ENCODE results near the gene PTK6.

PTK6 gene

DNA sequence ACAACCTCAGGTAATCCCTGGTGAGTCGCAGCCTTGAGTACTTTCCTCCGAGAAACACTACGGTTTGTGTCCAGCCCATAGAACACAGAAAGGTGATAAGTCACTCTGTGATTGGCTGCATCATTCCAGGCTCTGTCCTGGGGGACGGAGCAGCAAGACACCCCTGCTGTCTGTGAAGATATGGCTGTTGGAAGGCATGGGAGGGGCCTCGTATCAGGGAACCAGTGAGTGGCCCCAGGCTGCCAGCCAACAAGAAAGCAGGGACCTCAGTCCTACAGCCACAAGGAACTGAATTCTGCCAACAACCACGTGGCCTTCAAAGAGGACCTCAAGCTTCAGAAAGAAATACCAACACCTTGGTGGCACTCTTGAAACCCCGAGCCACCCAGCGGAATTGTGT is 31.9 kb downstream of the PTK6 start:
- no peak for DNase-seq

- DNase-seq = no peak
These were observed 32.5 kb downstream of the PTK6 start for GRCh38 chr20:63504642-63505041.

- no peak for DNase-seq
These were observed 33.7 kb downstream of the PTK6 start for GRCh38 chr20:63503524-63503923.

DNA sequence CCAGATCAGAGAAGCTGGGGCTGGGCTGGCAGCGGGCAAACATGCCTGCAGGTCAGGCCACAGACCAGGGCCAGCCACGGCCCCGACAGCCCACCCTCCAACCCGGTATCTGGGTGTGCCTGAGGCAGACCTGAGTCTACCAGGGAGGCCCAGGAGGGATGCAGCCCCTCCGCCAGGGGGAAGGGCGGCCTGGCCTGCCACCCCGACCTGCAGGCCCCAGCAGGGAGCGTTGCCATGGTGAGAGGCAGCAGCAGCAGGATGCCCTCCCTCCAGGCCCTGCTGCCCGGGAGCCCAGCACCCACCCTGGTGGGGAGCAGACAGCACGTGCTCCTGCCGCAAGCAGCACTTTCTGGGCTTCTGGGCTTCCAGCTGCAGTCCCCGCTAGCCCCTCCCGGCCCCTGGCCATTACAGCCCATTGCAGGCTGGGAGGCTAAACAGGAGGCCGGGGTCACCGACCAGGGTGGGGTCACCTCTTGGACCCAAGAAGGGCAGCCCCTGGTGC is 34.5 kb downstream of the PTK6 start:
- peak; percentile 63 for DNase-seq

GRCh38 chr20:63501818-63502670 is 35.1 kb downstream of the PTK6 start:
- peak; percentile 71 for DNase-seq

DNA sequence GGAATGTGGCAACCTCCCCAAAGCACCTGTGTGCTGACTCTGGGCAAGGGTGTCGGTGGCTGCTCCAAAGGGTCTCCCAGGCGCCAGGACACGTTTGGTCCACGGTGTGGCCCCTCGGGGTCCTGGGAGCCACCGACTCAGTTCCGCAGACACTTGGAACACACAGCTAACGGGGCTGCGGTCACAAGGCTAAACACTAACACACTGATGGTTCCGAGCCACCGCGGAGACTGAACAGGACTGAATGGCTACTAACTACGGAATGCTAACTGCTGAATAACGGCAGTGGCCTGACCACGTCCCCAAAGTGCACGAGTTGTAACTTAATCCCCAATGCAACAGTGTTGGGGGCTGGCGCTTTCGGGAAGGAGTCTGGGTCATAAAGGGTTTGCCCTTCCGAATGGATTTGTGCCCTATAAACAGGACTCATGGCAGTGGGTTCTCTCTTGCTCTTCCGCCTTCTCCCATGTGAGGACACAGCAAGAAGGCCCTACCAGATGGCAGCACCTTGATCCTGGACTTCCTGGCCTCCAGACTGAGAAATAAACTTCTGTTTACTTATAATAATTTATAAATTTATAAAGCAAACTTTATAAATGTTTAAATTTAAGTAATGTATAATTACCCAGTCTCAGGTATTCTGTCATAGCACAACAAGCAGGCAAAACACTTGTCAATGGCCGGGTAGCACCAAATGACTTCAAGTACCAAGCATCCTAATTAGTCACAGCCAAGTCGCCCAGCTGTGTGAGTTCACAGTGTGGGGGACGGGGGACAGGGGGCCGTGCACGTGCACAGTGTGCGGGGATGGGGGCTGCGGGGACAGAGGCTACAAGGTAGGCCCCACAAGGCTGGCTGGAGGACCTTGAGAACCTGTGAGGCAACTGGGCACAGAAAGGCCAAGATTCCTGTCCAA is 36.0 kb downstream of the PTK6 start:
- peak; percentile 9 for DNase-seq

GRCh38 chr20:63500151-63500901 is 36.9 kb downstream of the PTK6 start:
- DNase-seq = no peak

DNA sequence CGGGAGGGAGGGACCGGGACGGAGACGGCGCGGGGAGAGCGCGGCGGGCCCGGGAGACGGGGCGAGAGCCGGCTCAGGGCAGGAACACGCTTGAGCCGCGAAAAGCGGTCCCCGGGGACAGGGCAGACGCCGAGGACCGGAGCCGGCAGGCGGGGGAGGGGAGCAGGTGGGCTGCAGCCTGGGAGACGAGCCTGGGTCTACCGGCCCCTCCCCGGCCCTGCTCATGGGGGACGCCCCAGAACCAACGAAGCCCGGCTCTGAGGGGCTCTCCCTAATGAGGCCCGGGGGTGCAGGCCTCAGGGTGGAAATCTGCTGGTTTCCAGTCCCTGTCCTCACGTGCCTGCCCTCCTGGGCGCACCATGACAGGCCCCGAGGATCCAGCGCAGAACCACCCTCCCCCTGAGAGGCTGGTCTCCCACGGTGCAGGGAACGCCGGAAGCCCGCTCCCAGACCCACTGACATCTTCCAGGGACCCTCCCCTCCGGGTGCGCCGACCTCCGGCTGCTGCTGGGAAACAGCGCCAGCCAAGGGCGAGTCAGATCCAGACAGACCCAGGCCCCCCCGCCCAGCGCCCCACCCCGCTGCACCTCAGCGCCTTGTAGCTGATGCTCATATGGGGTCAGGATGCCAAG is 37.7 kb downstream of the PTK6 start:
- DNase-seq = peak; percentile 77

DNA sequence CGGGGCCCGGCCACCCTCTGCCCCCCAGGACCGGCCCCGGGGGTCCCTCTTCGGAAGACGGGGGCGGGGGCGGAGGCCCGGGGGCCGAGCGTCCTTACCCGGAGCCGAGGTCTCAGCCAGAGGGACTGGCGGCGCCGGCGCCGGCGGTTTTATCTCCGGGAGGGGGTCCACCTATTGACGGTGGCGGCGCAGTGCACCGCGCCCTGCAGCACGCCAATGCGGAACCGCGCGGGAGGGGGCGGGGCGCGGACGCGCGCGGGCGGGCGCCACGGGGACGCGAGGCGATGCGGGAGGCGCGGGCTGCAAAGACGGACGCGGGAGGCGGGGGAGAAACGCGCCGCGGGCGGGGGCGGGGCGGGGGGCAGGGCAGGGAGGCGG is 38.2 kb downstream of the PTK6 start, which contains the start of gene EEF1A2:
EEF1A2 (minus strand) TSS at position 124 of the 378 bp plus-strand sequence. CDS start 1,320 bp downstream, outside the sequence.
- peak; percentile 19 for DNase-seq

DNA sequence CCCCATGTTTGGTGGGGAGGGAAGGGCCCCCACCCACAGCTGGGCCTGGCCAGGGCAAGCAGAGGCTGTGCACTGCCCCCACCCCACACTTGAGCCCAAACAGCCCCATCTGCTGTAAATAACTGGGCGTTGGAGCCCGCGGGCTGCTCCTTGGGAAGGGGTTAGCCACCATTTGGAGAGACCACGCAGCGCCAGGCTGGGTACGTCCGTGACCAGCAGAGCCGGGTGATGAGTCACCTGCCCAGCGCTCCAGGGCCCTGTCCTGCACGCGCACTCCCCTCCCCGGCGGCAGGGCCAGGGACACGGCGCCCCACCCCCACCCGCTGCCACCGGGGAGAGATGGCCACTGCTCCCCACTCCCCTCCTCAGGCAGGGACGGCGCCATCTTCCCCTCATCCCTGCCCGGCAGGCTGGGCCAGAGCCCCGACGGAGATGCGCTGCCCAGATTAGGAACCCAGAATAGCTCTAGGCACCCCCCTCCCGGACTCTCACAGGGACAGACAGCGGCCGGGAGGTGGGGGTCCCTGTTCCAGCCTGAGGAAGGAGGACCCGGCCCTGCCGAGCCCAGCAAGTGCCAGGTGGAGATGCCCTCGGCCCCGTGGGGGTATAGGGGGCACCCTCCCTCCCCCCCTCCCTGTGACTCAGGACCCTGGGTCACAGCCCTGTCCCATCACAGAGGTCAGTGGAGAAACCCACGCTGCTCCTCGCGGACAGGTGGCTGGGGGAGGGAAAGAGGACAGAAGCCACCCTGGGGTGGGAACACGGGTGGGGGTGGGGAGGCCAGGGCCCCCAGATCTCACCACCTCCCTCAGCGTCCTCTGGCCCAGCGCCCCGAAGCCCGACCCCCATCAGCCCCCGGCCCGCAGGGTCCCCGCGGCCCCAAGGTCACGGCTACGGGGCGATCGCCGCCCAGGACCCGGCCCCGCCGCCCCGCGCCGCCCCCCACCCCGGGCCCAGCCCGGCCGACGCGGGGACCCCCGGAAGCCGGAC is 38.9 kb downstream of the PTK6 start:
- peak; percentile 47 for DNase-seq

GRCh38 chr20:63497138-63497945 is 39.8 kb downstream of the PTK6 start:
- peak; percentile 27 for DNase-seq

GRCh38 chr20:63496596-63497120 is 40.5 kb downstream of the PTK6 start:
- DNase-seq = no peak

GRCh38 chr20:63495741-63496595 is 41.2 kb downstream of the PTK6 start:
- peak; percentile 90 for DNase-seq

DNA sequence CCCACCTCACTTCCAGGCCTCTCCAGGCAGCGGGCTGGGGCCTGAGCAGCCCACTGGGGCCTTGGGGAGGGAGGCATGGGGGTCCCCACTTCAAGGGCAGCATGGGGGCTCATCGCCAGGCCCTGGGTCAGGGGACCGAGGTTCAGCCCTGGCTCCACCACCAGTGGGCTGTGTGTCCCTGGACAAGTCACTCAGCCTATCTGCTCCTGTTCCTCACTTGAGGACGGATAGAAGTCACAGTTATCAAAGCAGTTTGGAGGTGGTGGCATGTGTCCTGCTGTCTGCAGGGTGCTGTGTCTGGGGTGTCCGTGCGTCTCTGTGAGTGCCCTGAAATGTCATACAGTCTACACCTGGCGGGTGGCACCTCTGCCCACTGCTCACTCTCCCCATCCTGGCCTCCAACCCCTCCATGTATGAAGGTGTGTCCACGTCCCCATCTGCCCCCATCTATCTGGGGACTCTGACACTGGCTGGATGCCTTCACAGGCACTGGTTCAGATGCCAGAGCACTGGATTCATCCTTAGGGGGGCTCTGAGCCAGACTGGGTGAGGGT is 41.9 kb downstream of the PTK6 start:
- DNase-seq = peak; percentile 0

- DNase-seq = peak; percentile 1
These were observed 42.6 kb downstream of the PTK6 start for GRCh38 chr20:63494420-63495166.

DNA sequence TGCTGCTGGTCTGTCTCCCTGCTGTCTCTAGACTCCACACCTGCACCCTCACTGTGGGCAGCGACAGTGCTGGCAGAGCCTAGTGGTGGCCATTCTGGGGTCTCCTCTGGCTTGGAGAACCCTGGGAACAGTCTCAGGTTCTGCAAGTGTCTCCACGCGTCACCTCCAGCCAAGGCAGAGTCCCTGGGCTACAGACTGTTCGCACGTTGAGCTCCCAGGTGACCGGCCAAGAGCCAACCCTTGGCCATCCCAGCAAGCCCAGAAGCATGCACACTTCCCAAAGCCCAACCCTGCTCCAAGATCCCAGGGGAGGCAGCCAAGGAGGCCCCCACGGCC is 43.1 kb downstream of the PTK6 start:
- no peak for DNase-seq

GRCh38 chr20:63493563-63494020 is 43.6 kb downstream of the PTK6 start:
- no peak for DNase-seq

DNA sequence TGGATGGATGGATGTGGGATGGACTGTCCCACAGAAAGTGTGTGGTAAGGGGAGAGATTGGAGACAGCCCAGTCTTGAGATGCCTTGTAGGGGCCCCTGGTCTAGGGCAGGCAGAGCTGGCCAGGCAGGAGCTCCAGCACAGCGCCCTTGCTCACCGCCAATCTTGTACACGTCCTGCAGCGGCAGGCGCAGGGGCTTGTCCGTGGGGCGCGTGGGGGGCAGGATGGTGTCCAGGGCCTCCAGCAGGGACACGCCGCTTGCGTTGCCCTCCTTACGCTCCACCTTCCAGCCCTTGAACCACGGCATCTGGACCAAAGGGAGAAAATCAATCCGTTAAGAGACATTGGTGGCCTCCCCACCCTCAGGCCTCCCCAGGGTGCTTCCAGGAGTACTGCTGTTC is 44.2 kb downstream of the PTK6 start:
- DNase-seq = no peak
